ENCODE results near the gene LRBA.
A peak's percentile ranks its signal among the peaks of the same experiment; 100 is the strongest.

The LRBA gene

DNA sequence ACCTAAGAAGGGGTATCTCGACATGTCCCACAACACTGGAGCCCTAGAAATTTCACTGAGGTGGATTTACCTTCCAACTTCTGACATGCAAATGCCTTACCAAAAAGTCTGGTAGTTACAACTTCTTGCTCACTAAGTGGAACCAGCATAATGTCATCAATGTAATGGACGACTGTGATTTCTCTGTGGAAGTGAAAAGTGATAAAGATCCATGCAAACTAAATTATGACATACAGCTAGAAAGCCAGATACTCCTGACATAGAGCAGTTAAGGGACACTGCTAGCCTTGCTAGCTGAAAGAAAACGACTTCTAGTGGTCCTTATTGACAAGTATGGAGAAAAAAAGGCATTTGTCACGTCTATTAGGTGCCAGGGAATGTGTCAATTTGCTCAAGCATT is 242.1 kb downstream of the LRBA start:
- Histone ChIP-seq H3K4me1 (ENCODE audit: control extremely low read depth in 1 of 4, control insufficient read depth in 4 of 4, insufficient read depth in 4 of 4, low read length in 3 of 4) (no peaks in the 10 kb centered on the region), H3K27me3 (replicated peaks in 2 of 5; ENCODE audit: control insufficient read depth in 4 of 5, insufficient read depth in 5 of 5, low read length in 4 of 5) (no peaks in the 10 kb centered on the region), H3K27ac (ENCODE audit: insufficient read depth in 1 of 2, low read depth in 1 of 2, low read length in 2 of 2, poor library complexity in 1 of 2, severe bottlenecking in 2 of 2) (no peak overlapping the region), H3K9me3 (ENCODE audit: control extremely low read depth in 1 of 5, control insufficient read depth in 4 of 5, insufficient read depth in 2 of 5, low read depth in 1 of 5, low read length in 4 of 5) (no peaks in the 10 kb centered on the region), H3K36me3 (ENCODE audit: control insufficient read depth in 4 of 4, insufficient read depth in 4 of 4, low read length in 3 of 4) (peaks cover 11 to 34% (median 19%) of the 10 kb centered on the region in 4 experiments), H3K4me3 (ENCODE audit: control insufficient read depth in 1 of 7, extremely low read depth in 1 of 7, insufficient read depth in 4 of 7, low read depth in 2 of 7, low read length in 6 of 7) (no peak overlapping the region)
- WGBS (ENCODE audit: insufficient coverage), result 100% methylated on average over 3 of the region's 4 CpGs
- POLR2A ChIA-PET, result no interaction called here
- CTCF ChIA-PET, result no interaction called here
- no peak for DNase-seq

DNA sequence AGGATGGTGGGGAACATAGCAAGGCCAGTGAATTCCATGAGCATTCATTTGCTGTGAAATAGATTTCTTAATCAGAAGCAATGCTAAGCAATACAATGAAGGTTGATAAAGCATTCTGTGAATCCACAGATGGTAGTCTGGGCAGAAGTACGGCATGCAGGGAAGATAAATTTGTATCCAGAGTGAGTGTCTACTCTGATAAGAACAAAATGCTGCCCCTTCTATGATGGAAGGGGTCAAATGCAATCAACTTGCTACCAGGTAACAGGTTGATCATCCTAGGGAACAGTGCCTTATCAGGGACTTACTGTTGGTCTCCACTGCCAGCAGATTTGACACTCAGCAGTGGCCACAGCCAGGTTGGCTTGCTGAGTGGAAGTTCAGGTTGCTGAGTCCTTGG is 243.7 kb downstream of the LRBA start:
- H3K4me1 ChIP-seq (ENCODE audit: control extremely low read depth in 1 of 4, control insufficient read depth in 4 of 4, insufficient read depth in 4 of 4, low read length in 3 of 4), result no peaks in the 10 kb centered on the region
- H3K27ac ChIP-seq (ENCODE audit: insufficient read depth in 1 of 2, low read depth in 1 of 2, low read length in 2 of 2, poor library complexity in 1 of 2, severe bottlenecking in 2 of 2), result no peak overlapping the region
- no peak overlapping the region for H3K4me3 ChIP-seq (ENCODE audit: control insufficient read depth in 1 of 7, extremely low read depth in 1 of 7, insufficient read depth in 4 of 7, low read depth in 2 of 7, low read length in 6 of 7)
- peaks cover 12 to 32% (median 18%) of the 10 kb centered on the region in 4 experiments for H3K36me3 ChIP-seq (ENCODE audit: control insufficient read depth in 4 of 4, insufficient read depth in 4 of 4, low read length in 3 of 4)
- H3K27me3 ChIP-seq (replicated peaks in 2 of 5; ENCODE audit: control insufficient read depth in 4 of 5, insufficient read depth in 5 of 5, low read length in 4 of 5), result no peaks in the 10 kb centered on the region
- CTCF ChIA-PET, result no interaction called here
- H3K9me3 ChIP-seq (ENCODE audit: control extremely low read depth in 1 of 5, control insufficient read depth in 4 of 5, insufficient read depth in 2 of 5, low read depth in 1 of 5, low read length in 4 of 5), result no peaks in the 10 kb centered on the region
- DNase-seq, result no peak
- POLR2A ChIA-PET, result no interaction called here
- WGBS (ENCODE audit: insufficient coverage), result 92% methylated on average over 1 of the region's 1 CpG

DNA sequence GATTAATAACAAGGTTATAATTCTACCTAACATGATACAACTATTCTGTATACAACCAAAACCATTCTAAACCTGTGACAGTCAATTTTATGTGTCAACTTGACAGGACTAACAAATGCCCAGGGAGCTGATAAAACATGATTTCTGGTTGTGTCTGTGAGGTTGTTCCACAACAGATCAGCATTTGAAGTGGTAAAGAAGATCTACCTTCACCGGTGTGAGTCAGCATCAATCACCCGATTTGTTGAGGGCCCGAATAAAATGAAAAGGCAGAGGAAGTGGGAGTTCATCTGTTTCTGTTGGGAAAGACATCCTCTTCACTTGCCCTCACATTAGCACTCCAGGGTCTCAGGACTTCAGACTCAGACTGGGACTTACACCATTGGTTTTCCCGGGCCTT is 245.2 kb downstream of the LRBA start:
- no peaks in the 10 kb centered on the region for H3K27me3 ChIP-seq (replicated peaks in 2 of 5; ENCODE audit: control insufficient read depth in 4 of 5, insufficient read depth in 5 of 5, low read length in 4 of 5)
- WGBS (ENCODE audit: insufficient coverage), result 91% methylated on average over 3 of the region's 4 CpGs
- H3K36me3 ChIP-seq (ENCODE audit: control insufficient read depth in 4 of 4, insufficient read depth in 4 of 4, low read length in 3 of 4), result peaks cover 14 to 39% (median 19%) of the 10 kb centered on the region in 4 experiments

DNA sequence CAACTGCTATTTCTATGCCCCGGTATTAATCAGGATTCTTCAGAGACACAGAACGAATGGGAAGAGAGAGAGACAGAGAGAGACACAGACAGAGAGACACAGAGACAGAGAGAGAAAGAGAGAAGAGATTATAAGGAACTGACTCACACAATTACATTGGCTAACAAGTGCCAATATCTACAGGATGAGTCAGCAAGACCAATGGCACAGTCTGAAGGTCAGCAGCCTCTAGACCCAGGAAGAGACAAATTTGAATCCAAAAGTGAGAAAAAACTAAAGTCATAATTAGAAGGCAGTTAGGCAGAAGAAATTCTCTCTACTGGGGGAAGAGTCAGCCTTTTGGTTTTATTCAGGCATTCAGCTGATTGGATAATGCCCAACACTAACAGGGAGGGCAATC is 245.8 kb downstream of the LRBA start:
- CTCF ChIA-PET, result interaction anchor here (1.0 kb wide), 1 partner anchor 83 kb away, joined by 3 read pairs; no protein-coding TSS in a partner anchor
- H3K4me3 ChIP-seq (ENCODE audit: control insufficient read depth in 1 of 7, extremely low read depth in 1 of 7, insufficient read depth in 4 of 7, low read depth in 2 of 7, low read length in 6 of 7), result no peak overlapping the region
- POLR2A ChIA-PET, result no interaction called here
- no peaks in the 10 kb centered on the region for H3K27me3 ChIP-seq (replicated peaks in 2 of 5; ENCODE audit: control insufficient read depth in 4 of 5, insufficient read depth in 5 of 5, low read length in 4 of 5)
- H3K36me3 ChIP-seq (ENCODE audit: control insufficient read depth in 4 of 4, insufficient read depth in 4 of 4, low read length in 3 of 4), result peaks cover 13 to 40% (median 20%) of the 10 kb centered on the region in 4 experiments
- peak overlapping the region in 1 of 2 experiments; percentile 15 for H3K27ac ChIP-seq (ENCODE audit: insufficient read depth in 1 of 2, low read depth in 1 of 2, low read length in 2 of 2, poor library complexity in 1 of 2, severe bottlenecking in 2 of 2)
- 100% methylated on average over 1 of the region's 2 CpGs for WGBS (ENCODE audit: insufficient coverage)
- peak in 2 of 3 donors; percentile 6 to 14 for DNase-seq
- no peaks in the 10 kb centered on the region for H3K4me1 ChIP-seq (ENCODE audit: control extremely low read depth in 1 of 4, control insufficient read depth in 4 of 4, insufficient read depth in 4 of 4, low read length in 3 of 4)
- peaks cover 0 to 9% (median 2%) of the 10 kb centered on the region in 5 experiments for H3K9me3 ChIP-seq (ENCODE audit: control extremely low read depth in 1 of 5, control insufficient read depth in 4 of 5, insufficient read depth in 2 of 5, low read depth in 1 of 5, low read length in 4 of 5)

More for the DNA sequence above, 245.2 kb downstream of the LRBA start:
- ChIA-PET CTCF (interaction anchor here (1.0 kb wide), 1 partner anchor 82 kb away, joined by 3 read pairs; no protein-coding TSS in a partner anchor), POLR2A (no interaction called here)
- peaks cover 0 to 3% (median 2%) of the 10 kb centered on the region in 5 experiments for H3K9me3 ChIP-seq (ENCODE audit: control extremely low read depth in 1 of 5, control insufficient read depth in 4 of 5, insufficient read depth in 2 of 5, low read depth in 1 of 5, low read length in 4 of 5)
- no peak overlapping the region for H3K27ac ChIP-seq (ENCODE audit: insufficient read depth in 1 of 2, low read depth in 1 of 2, low read length in 2 of 2, poor library complexity in 1 of 2, severe bottlenecking in 2 of 2)
- H3K4me1 ChIP-seq (ENCODE audit: control extremely low read depth in 1 of 4, control insufficient read depth in 4 of 4, insufficient read depth in 4 of 4, low read length in 3 of 4), result no peaks in the 10 kb centered on the region
- no peak overlapping the region for H3K4me3 ChIP-seq (ENCODE audit: control insufficient read depth in 1 of 7, extremely low read depth in 1 of 7, insufficient read depth in 4 of 7, low read depth in 2 of 7, low read length in 6 of 7)
- no peak for DNase-seq

DNA sequence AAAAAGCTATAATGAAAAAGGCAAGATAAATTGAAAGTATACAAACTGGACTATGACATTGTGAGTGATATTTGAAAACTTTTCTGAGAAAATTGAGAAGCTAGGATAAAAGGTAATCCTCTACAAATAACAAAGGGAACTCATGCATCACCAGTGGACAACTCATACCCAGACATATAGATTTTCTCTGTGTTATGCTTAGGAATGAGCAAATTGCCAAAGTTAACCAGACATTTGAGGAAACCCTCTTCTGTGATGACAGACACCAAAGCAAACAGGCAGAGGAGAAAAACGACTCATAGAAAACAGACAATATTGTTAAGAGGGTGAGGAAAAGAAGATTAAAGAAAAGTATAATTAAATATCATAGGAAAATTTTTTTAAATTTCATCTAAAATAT is 246.6 kb downstream of the LRBA start:
- POLR2A ChIA-PET, result no interaction called here
- no peak overlapping the region for H3K27ac ChIP-seq (ENCODE audit: insufficient read depth in 1 of 2, low read depth in 1 of 2, low read length in 2 of 2, poor library complexity in 1 of 2, severe bottlenecking in 2 of 2)
- no CpG with 5 or more reads among the region's 1 CpG for WGBS (ENCODE audit: insufficient coverage)
- H3K36me3 ChIP-seq (ENCODE audit: control insufficient read depth in 4 of 4, insufficient read depth in 4 of 4, low read length in 3 of 4), result peaks cover 13 to 41% (median 19%) of the 10 kb centered on the region in 4 experiments
- no peak for DNase-seq
- H3K9me3 ChIP-seq (ENCODE audit: control extremely low read depth in 1 of 5, control insufficient read depth in 4 of 5, insufficient read depth in 2 of 5, low read depth in 1 of 5, low read length in 4 of 5), result peaks cover 0 to 10% (median 2%) of the 10 kb centered on the region in 5 experiments
- H3K4me1 ChIP-seq (ENCODE audit: control extremely low read depth in 1 of 4, control insufficient read depth in 4 of 4, insufficient read depth in 4 of 4, low read length in 3 of 4), result no peaks in the 10 kb centered on the region
- H3K4me3 ChIP-seq (ENCODE audit: control insufficient read depth in 1 of 7, extremely low read depth in 1 of 7, insufficient read depth in 4 of 7, low read depth in 2 of 7, low read length in 6 of 7), result no peak overlapping the region
- CTCF ChIA-PET, result interaction anchor here (1.0 kb wide), 1 partner anchor 45 kb away, joined by 3 read pairs; no protein-coding TSS in a partner anchor
- H3K27me3 ChIP-seq (replicated peaks in 2 of 5; ENCODE audit: control insufficient read depth in 4 of 5, insufficient read depth in 5 of 5, low read length in 4 of 5), result no peaks in the 10 kb centered on the region

DNA sequence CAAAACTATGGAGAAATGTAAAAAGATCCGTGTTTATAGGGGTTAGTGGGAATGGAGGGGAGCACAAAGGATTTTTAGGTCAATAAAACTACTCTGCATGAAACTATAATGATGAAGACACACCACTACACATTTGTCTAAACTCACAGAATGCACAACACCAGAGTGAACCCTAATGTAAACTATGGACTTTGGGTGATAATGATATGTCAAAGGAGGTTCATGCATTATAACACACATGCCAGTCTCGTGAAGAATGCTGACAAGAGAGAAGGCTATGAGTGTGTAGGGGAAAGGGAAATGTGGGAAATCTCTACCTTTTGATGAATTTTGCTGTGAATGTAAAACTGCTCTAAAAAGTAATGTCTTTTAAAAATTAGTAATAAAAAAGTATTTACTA is 249.9 kb downstream of the LRBA start:
- no peak for DNase-seq
- WGBS (ENCODE audit: insufficient coverage), result no CpG with 5 or more reads among the region's 2 CpGs
- no peak overlapping the region for H3K27ac ChIP-seq (ENCODE audit: insufficient read depth in 1 of 2, low read depth in 1 of 2, low read length in 2 of 2, poor library complexity in 1 of 2, severe bottlenecking in 2 of 2)
- H3K36me3 ChIP-seq (ENCODE audit: control insufficient read depth in 4 of 4, insufficient read depth in 4 of 4, low read length in 3 of 4), result peaks cover 0 to 29% (median 9%) of the 10 kb centered on the region in 4 experiments
- ChIA-PET CTCF (no interaction called here), POLR2A (no interaction called here)
- H3K9me3 ChIP-seq (ENCODE audit: control extremely low read depth in 1 of 5, control insufficient read depth in 4 of 5, insufficient read depth in 2 of 5, low read depth in 1 of 5, low read length in 4 of 5), result peaks cover 0 to 10% (median 2%) of the 10 kb centered on the region in 5 experiments
- no peaks in the 10 kb centered on the region for H3K4me1 ChIP-seq (ENCODE audit: control extremely low read depth in 1 of 4, control insufficient read depth in 4 of 4, insufficient read depth in 4 of 4, low read length in 3 of 4)
- no peaks in the 10 kb centered on the region for H3K27me3 ChIP-seq (replicated peaks in 2 of 5; ENCODE audit: control insufficient read depth in 4 of 5, insufficient read depth in 5 of 5, low read length in 4 of 5)
- no peak overlapping the region for H3K4me3 ChIP-seq (ENCODE audit: control insufficient read depth in 1 of 7, extremely low read depth in 1 of 7, insufficient read depth in 4 of 7, low read depth in 2 of 7, low read length in 6 of 7)

DNA sequence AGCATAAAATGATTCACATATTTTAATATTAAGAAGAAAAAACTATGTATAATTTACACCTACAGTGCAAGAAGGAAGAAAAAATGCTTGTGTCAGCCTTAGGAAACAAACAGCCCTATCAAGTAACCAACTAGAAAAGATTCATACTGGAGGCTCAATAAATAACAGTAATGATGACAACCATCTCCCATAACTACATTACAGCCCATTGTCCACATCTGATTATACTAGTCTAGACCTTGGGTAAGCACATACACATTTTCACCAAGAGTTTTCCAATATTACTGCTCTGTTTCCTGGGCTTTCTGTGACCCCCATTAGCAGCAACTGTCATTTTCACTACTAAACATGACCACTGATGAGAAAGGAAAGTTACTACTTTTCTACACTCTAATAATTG is 263.4 kb downstream of the LRBA start:
- no peaks in the 10 kb centered on the region for H3K27me3 ChIP-seq (replicated peaks in 2 of 5; ENCODE audit: control insufficient read depth in 4 of 5, insufficient read depth in 5 of 5, low read length in 4 of 5)
- H3K4me3 ChIP-seq (ENCODE audit: control insufficient read depth in 1 of 7, extremely low read depth in 1 of 7, insufficient read depth in 4 of 7, low read depth in 2 of 7, low read length in 6 of 7), result no peak overlapping the region
- no peak for DNase-seq
- ChIA-PET POLR2A (no interaction called here), CTCF (no interaction called here)
- H3K9me3 ChIP-seq (ENCODE audit: control extremely low read depth in 1 of 5, control insufficient read depth in 4 of 5, insufficient read depth in 2 of 5, low read depth in 1 of 5, low read length in 4 of 5), result no peaks in the 10 kb centered on the region
- H3K36me3 ChIP-seq (ENCODE audit: control insufficient read depth in 4 of 4, insufficient read depth in 4 of 4, low read length in 3 of 4), result peaks cover 0 to 12% (median 3%) of the 10 kb centered on the region in 4 experiments
- no peak overlapping the region for H3K27ac ChIP-seq (ENCODE audit: insufficient read depth in 1 of 2, low read depth in 1 of 2, low read length in 2 of 2, poor library complexity in 1 of 2, severe bottlenecking in 2 of 2)
- H3K4me1 ChIP-seq (ENCODE audit: control extremely low read depth in 1 of 4, control insufficient read depth in 4 of 4, insufficient read depth in 4 of 4, low read length in 3 of 4), result no peaks in the 10 kb centered on the region

All from common myeloid progenitor, CD34-positive (primary cell).